ENCODE data around the gene CNTNAP4.

Gene CNTNAP4

GRCh38 chr16:76278086-76278485 lies 885 bp downstream of the CNTNAP4 start:
- ChIA-PET CTCF (no interaction called here), POLR2A (no interaction called here)
- no peak for DNase-seq (ENCODE audit: low read depth, low spot score)
- no peak for TF ChIP-seq CTCF (IDR thresholded peaks at IDR 0.05; ENCODE audit: insufficient read depth, low read length, missing control alignments)
- H3K4me3 ChIP-seq (ENCODE audit: low read depth, low read length) = no peak overlapping the region

- H3K4me3 ChIP-seq (ENCODE audit: low read depth, low read length) = no peak overlapping the region
- DNase-seq (ENCODE audit: low read depth, low spot score) = no peak
- CTCF ChIA-PET = no interaction called here
- POLR2A ChIA-PET = no interaction called here
- TF ChIP-seq CTCF (IDR thresholded peaks at IDR 0.05; ENCODE audit: insufficient read depth, low read length, missing control alignments) = no peak
These were observed 1.8 kb downstream of the CNTNAP4 start for GRCh38 chr16:76278980-76279379.

- no peak for DNase-seq (ENCODE audit: low read depth, low spot score)
- H3K4me3 ChIP-seq (ENCODE audit: low read depth, low read length) = no peak overlapping the region
- POLR2A ChIA-PET = no interaction called here
- no peak for TF ChIP-seq CTCF (IDR thresholded peaks at IDR 0.05; ENCODE audit: insufficient read depth, low read length, missing control alignments)
- CTCF ChIA-PET = no interaction called here
These were observed 3.4 kb downstream of the CNTNAP4 start for GRCh38 chr16:76280421-76281215.

GRCh38 chr16:76287466-76287865 lies 10.3 kb downstream of the CNTNAP4 start:
- POLR2A ChIA-PET = no interaction called here
- no peak for TF ChIP-seq CTCF (IDR thresholded peaks at IDR 0.05; ENCODE audit: insufficient read depth, low read length, missing control alignments)
- CTCF ChIA-PET = no interaction called here
- no peak overlapping the region for H3K4me3 ChIP-seq (ENCODE audit: low read depth, low read length)
- no peak for DNase-seq (ENCODE audit: low read depth, low spot score)

- POLR2A ChIA-PET = no interaction called here
- no peak for TF ChIP-seq CTCF (IDR thresholded peaks at IDR 0.05; ENCODE audit: insufficient read depth, low read length, missing control alignments)
- no peak overlapping the region for H3K4me3 ChIP-seq (ENCODE audit: low read depth, low read length)
- CTCF ChIA-PET = no interaction called here
- DNase-seq (ENCODE audit: low read depth, low spot score) = no peak
These were observed 15.0 kb downstream of the CNTNAP4 start for GRCh38 chr16:76292218-76292617.

GRCh38 chr16:76293980-76294379 lies 16.8 kb downstream of the CNTNAP4 start:
- no peak overlapping the region for H3K4me3 ChIP-seq (ENCODE audit: low read depth, low read length)
- ChIA-PET CTCF (no interaction called here), POLR2A (no interaction called here)
- DNase-seq (ENCODE audit: low read depth, low spot score) = no peak
- no peak for TF ChIP-seq CTCF (IDR thresholded peaks at IDR 0.05; ENCODE audit: insufficient read depth, low read length, missing control alignments)
